ENCODE data around the gene MIOX.

MIOX gene

DNA sequence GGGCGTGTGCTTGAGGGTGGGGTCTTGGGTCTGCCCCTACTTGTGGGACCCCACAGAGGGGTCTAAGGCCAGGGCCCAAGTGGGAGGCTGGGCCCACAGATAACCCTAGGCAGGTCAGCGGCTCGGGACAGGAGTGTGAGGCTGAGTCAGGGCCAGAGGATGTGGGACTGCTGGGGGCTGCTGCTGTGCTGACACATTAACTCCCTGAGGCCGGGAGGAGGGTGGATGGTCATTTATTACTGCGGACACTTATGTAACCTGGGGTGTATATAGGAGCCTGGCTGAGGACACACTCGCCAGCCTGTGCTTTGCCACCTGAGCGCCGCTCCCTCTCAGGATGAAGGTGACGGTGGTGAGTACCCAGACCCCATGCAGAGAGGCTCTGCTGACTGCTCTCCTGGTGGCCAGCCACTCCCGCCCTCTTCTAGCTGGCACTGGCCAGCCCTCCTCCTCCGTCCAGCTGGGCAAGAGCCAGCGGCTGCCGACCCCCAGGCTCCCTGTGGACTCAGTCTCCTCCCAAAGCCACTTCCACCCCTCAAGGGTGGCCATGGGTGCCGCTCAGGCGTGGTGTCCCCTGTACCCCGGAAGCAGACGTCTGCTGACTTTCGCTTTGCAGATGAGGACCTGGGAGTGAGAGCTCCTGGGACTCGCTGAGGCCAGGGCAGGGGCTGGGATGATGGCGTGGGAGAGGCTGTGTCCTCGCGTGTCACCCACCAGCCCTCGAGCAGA lies at the start of gene MIOX:
Gene MIOX, plus strand, starts transcription at position 299 of the 729 bp plus-strand sequence. Its CDS starts 39 bp downstream, at position 338.
- no peak for DNase-seq

DNA sequence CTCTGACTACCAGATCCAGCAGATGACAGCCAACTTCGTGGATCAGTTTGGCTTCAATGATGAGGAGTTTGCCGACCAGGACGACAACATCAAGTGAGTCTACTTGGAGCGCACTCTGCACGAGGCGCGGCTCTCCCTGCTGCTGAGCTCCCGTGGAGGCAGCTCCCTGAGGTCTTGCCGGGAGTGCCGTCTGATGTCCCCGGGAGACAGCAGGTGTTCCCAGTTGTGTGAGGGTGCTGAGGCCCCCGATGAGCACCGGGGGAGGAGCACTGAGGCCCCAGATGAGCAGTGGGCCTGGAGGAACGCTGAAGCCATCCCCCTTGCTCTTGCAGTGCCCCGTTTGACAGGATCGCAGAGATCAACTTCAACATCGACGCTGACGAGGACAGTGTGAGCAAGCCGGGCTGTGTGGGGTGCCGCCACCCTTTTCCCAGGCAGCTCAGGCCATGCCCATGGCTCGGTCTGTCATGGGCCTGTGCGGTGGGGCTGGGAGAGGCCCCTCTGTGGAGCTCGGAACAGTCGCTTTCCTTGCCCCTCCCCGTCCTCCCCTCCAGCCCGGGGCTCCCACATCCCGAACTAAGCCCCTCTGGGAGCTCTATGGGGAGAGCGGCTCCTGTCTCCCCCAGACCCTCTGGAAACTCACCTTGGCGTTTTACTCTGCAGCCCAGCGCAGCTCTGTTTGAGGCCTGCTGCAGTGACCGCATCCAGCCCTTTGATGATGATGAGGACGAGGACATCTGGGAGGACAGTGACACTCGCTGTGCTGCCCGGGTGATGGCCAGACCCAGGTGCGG lies 49.0 kb upstream of the MIOX start:
- no peak for DNase-seq

DNA sequence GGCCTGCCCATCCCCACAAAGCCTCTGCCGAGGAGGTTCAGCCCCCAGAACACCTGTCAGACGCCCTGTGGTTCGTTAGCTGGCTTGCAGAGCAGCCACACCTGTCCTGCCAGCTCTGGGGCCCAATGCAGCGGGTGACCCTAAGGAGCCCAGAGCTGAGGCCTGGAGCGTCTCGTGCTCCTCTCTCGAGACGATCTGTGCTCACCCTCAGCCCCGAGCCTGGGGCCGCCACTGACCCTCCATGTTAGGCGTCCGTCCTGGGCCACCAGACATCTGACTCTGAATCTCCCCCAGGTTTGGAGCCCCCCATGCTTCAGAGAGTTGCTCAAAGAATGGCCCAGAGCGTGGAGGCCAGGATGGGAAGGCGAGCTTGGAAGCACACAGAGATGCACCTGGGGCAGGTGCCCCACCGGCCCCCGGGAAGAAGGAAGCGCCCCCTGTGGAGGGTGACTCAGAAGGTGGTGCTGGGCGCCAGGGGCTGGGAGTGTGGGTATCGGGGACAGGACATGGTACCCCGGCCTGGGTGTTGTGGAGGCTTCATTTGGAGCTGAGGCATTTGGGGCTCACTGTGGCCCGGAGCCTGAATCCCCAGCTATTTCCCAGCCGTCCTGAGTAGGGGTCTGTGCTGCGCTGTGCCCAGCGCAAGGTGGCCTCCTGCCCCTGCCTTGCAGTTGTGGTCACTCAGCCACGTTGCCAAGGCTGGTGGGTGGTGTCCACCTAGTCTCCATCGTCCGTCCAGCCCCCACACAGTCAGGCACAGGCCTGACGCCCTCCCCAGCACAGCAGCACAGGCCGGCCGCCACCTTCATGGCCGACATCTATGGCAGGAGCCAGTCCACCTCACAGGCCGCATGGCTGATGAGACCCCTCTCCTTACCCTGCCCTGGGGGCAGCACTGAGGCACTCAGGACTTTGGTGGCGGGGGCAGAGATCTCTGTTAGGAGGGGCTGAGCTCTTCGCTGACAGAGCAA lies 48.1 kb upstream of the MIOX start:
- DNase-seq, result no peak

DNA sequence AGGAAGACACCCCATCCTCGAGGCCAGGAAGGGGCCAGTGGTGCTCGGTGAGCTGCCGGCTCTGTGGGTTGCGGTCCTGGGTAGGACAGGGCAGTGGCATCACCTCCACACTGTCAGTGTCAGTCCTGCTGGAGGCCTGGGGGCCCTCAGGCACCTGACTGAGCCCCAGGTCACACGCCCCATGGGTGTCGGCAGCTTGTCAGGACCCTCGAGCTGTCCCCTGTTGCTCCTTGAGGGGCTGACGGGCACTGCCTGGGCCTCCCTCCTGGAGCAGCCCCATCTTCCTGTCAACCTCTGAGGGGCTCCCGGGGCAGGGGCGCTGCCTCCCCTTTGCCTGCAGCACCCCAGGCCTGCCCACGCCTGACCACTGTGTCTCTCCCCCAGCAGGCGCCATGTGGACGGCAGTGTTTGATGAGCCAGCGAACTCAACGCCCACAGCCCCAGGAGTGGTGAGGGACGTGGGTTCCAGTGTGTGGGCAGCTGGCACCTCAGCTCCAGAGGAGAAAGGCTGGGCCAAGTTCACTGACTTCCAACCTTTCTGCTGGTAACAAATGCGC lies 47.3 kb upstream of the MIOX start:
- no peak for DNase-seq

DNA sequence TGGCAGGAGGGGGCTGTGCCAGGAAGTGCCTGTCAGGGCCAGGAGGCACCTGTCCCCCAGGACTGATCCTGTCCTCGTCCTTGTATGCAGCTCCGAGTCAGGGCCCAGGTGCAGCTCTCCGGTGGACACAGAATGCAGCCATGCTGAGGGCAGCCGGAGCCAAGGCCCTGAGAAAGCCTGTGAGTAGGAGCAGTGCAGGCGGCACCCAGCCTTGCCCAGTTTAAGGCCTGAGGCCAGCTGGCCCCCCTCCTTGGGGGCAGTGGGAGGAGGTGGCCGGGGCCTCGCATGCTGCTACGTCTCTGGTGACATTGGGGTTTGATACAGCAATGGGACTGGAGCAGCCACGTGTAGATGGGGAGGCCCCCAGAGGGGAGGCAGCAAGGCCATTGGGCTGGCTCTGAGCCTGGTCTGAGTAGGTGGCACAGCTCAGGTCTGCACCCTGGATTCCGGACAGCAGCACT lies 46.8 kb upstream of the MIOX start:
- no peak for DNase-seq

DNA sequence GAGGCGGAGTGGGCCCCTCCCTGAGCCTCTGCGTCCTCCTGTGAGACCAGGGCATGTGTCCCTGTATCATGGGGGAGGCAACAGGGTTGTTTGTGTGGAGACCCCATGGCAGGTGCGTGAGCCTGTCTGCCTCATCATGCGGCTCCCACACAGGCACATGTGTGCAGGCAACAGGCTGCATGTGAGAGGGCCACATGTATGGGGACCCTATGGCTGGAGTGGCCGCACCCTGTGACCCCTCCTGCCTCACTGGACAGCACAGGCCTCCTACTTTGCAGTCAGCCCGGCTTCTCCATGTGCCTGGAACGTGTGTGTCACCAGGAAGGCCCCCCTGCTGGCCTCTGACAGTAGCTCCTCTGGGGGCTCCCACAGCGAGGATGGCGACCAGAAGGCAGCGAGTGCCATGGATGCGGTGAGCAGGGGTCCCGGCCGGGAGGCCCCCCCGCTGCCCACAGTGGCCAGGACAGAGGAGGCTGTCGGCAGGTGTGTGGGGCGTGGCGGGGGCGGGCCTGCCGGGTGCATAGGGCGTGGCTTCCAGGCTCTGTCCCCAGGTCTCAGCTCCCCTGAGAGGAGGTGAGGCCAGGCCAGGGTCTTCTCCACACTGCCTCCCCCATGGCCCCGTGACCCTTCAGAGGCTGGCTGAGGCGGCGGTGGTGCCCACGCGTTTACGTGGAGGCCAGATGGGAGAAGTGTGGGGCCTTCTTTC lies 46.0 kb upstream of the MIOX start:
- no peak for DNase-seq

DNA sequence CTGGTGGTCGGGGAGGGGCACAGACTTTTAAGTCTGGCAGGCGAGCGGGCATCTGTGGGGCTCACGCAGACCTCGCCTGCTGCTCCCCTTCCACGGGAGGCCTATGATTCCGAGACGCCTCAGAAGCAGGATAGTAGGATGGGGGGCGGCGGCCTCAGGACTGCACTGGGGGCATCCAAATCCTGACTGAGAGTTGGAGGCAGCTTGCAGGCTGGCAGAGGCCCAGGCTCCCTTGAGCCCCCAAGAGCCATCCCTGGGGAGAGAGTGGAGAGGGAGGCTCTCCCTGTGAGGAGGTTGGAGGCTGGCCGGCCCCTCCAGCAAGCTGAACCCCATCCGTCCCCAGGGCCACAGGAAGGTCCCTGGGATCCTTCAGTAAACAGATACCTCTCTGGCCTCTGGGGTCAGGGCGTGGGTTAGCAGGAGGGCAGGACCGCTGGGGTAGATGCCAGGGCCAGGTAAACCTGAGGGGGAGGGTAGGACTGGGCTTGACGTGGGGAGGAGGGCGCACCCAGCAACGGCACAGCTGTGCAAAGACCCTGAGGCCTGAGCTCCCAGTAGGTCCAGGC lies 45.1 kb upstream of the MIOX start:
- no peak for DNase-seq

DNA sequence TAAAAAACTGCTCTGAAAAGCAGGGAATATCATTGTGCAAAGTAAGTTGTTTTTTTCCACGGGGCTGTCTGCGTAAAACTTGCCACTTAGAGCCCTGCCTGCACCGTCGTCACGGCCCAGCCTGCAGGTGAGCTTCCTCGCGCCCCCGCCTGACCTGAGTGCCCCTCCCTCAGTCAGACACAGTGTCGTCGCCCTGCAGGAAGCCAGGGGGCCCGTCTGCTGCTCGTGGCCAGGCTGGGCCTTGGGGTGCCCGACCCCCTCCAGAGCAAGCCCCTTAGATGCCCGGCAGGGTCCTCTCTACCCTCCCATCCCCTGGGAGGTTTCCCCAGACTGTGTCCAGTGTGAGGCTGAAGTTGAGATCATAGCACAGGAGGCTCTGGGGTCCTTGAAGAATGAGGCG lies 43.5 kb upstream of the MIOX start:
- no peak for DNase-seq

DNA sequence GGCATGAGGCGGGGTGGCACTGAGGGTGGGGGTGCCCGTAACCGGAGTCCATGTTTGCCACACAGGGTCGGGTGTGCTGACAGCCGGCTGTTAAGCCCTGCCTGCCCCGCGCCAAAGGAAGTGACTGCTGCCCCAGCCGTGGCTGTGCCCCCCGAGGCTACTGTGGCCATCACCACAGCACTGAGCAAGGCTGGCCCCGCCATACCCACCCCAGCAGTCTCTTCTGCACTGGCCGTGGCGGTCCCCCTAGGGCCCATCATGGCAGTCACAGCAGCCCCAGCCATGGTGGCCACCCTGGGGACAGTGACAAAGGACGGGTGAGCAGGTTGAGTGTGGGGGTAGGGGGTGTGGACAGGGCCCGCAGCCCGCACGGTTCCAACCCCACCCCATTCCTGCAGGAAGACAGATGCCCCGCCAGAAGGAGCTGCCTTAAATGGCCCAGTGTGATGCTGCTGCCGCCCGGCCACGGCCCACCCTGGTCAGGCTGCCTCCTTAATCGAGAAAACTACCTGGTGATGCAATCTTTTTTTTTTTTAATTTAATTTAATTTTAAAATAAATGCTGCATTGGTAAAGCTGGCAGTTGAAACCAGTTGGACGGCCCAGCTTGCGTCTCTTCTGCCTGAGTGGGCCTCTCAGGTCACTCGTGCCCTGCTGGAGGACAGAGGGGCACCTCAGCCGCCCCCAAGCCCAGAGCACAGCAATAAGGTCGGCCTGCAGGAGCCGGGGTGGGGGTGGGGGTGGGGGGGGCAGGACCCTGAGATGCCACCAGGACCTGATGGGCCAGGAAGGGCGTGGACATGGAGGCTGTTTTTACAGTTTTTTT lies 42.6 kb upstream of the MIOX start:
- DNase-seq, result no peak

DNA sequence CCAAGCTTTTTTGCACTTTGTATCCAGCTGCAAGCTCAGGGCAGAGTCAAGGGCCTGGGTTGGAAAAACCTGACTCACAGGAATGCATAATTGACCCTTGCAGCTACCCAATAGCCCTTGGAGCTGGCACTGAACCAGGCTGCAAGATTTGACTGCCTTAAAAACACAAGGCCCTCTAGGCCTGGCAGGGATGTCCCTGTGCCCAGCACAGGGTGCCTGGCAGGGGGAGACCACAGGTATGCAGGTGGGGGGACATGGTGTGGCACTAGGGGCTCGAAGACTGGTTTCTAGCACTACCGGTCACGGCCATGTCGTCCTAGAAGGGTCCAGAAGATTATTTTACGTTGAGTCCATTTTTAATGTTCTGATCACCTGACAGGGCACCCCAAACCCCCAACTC lies 42.0 kb upstream of the MIOX start:
- DNase-seq, result peak; percentile 56

DNA sequence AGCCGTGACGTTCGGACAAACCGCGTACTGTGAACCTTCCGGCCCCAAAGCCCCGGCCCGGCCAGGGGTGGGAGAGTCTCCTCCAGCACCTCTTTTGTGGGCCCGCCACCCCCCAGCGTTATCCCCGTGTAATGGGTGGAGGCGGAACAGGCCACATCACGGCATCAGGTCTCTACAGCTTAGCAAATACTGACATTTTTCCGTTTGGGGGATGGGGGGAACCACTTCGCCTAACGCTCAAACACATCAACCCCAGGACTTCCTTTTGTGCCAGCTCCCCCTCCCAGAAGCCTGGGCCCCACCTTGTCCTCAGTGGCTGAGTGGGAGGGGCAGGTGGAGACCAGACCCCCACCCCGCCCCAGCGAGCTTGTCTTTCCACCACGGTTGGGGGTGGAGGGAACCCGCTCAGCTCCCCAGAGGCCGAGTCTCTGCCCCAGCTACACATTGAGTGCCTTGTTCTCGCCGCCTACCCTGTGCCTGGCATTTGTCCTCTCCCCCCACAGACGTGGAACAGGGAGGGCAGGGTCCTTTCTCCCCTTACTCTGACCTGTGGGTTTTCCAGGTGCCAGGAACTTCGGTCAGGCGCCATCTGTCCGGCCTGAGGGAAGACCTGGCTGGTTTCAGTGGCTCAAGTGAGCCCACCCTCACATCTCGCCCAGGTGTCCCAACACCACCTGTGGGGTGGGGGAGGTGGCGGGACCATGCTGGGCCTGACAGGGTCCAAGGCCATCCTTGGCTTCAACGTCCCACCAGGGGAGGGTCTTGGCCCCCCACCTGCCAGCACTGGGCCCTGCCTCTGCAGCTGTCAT lies 41.4 kb upstream of the MIOX start:
- DNase-seq, result no peak

DNA sequence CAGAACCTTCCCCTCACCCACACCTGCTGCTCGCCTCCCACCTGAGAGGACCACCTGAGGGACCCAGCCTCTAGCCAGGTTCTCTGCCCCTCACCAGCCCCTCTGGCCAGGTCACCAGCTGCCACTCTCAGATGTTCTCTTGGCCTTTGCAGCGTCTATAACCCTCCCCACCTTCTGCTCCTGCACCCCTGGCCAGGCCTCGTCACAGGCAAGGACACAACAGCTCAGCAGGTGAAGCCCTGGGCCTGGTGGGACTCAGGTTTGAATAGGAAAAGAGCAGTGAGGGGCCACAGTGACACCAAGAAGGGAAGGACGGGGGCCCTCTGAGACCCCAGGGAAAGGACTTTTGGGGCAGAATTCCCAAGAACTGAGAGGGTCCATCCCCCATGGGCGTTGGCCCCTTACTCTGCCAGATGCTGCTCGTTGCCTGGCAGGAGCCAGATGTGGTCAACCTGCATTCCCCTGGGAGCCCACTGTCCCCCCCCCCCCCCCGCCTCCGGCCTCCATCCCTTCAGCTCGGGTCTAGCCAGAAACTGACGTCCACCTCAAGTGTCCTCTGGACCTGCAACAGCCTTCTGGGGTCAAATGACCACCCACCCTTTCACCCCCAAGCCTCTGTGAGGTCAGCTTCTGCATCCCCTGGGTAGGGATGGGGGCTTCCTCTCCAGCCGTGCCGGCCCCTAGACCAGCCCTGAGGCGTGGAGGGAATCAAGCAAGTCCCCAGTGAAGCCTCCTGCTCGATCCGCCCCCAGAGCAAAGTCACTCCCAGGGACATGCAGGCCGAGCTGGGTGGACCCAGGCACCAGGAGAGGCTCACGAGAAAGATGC lies 40.6 kb upstream of the MIOX start:
- no peak for DNase-seq

DNA sequence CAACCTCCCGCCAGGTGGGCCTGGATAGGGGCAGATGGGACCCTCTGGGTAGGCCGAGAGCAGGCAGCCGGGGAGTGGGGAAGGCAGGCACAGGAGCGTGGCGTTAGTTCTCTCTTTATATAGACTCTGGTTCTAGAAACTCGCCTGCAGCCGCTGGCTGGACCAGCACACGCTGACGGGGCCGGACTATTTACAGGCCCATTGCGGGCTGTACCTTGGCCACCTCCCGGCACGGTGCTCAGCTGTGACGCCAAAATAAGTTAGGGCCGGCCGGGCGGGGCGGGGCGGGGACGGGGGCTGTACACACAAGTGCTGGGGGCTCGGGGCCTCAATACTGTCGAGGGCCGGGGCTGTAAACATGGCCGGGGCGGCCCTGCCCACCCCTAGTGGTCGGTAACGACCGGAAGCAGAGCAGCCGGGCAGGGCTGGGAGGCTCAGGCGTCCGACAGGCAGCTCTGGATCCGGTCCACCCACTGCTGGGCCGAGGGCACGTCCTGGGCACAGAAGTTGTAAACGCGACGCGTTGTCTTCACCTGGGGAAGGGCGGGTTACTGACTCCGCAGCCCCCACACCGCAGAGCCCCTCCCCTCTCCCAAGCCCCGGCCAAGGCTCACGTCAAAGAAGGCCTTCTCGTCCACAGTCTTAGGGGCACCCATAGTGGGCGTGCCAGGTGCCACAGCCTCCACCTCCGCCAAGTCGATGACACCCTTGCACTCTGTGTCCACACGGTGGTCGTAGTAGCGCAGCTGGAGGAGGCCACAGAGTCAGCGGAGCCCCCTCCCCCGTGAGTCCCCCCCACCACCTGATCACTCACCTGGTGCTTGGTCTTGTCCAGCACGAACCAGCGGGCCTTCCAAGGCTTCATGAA lies 39.7 kb upstream of the MIOX start:
- DNase-seq, result no peak

DNA sequence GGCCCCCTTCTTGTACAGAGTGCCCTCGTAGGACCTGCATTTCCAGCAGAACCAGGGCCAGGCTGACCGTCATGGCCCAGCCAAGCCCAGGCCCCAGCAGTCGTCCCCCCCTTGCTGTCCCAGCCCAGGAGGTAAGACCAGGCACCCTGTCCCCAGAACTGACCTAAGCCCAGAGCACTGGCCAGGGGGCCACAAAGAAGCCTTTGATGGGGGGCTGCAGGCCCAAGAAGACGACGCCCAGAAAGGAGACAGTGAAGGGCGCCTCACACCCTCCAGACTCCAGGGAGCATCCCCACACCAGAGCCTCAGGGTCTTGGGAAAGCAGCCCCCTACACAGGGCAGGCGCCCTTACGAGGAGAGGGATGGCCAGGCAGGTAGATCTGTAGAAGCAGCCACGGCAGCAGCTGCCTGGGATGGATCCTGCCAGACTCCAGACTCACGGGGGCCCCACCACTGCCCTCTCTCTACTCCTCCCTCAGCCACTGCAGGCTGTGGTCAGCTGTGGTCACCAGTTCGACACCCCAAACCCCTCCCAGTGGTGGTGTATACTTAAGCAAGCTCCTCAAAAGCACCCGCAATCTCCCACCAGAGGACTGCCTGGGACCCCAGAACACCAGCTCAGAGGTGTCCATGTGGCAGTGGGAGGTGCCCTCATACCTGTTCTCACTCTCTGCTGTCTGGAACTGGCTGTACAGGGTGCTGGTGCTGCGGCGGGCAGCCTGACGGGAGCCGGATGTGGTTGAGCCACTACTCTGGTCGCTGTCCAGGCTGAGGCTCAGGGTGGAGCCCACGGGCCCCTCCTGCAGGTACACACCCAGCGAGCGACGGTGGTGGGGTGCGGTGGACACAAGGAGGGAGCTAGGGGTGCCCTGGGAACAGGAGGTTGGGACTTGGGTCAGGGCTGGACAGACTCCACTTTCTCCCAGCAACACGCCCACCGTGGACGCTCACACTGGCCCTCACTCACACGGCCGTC lies 38.8 kb upstream of the MIOX start:
- DNase-seq, result no peak

DNA sequence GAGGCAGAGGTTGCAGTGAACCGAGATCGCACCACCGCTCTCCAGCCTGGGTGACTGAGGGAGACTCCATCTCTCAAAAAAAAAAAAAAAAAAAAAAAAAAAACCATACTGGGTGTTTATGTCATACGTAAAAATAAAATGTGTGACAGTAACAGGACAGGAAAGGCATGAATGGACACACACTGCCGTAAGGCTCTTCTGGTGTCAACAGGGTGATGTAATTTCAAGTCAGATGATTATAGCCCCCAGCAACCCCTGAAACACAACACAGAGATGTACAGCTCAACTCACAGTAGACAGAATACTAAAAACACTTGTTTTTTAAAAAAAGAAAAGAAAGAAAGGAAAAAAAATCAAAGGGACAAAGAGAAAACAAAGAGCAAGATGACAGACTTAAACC lies 34.0 kb upstream of the MIOX start:
- DNase-seq, result no peak

DNA sequence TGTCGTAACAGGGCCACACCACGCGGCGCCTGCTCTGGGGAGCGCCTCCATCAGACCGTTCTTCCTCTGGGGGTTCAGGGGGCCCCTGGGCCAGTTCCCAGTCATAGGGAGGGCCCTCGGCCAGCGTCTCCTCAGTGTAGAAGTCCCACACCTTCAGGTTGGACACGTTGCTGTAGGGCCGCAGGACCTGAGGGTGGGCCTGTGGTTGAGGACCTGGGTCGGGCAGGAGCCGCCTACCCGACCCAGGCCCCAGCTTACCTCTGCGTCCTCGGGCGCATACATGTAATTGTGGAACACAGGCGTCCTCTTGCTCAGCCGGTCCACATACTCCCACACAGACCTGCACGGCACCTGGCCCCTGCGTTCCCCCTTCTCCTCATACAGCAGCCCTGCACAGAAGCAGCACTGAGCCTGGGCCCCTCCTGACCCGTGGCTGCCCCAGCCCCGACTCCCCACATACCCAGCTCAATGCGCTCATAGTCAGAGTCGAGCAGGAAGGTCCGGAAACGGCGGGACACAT lies 32.0 kb upstream of the MIOX start:
- DNase-seq, result no peak

DNA sequence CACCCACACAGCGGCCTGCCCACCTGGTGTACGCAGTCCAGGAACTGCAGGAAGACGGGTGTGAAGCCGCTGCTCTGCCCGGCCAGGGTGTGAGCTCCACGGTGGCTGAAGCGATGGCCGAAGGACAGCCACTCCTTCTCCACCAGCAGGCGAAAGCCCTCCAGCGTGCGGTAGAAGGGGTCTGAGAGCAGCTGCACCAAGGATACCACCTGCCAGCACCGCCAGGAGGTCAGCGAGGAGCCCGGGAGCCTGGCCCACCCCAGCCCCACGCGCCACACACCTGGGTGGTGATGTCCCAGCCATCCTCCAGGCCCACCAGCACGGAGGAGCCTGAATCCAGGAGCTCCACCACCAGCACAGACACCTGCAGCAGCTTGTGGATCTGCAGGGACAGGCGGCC lies 31.5 kb upstream of the MIOX start:
- DNase-seq, result no peak
